GM23248 (cell line): ENCODE measurements around the gene CABCOCO1. TPM values are rescaled to one million over a fixed set of nuclear protein-coding genes. Genes with fewer than 3 reads are reported as not detected.

Experiments
- DNase-seq: peaks from one replicate; pipeline ENCODE4 v3.0.0-alpha.2; 2015
- H2AFZ ChIP-seq: fragments of 200-600 bp; sonication (generic); 2 replicates; pipeline ENCODE4 v1.6.1; 2016; ENCODE audit warnings: antibody characterized with exemption
- H3F3A ChIP-seq: fragments of 200-600 bp; sonication (generic); 2 replicates; pipeline ENCODE4 v1.6.1; 2016; ENCODE audit warnings: mild to moderate bottlenecking, antibody characterized with exemption, mixed run types; ENCODE audit not compliant: insufficient read depth
- H3K27ac ChIP-seq: fragments of 200-600 bp; sonication (generic); 2 replicates; pipeline ENCODE4 v1.5.1; 2016; ENCODE audit warnings: mild to moderate bottlenecking
- H3K27me3 ChIP-seq: fragments of 200-600 bp; sonication (generic); replicated peaks from 2 replicates; pipeline ENCODE4 v1.6.1; 2016; ENCODE audit warnings: mild to moderate bottlenecking; ENCODE audit not compliant: insufficient read depth
- H3K36me3 ChIP-seq: fragments of 200-600 bp; sonication (generic); 2 replicates; pipeline ENCODE4 v1.6.1; 2016; ENCODE audit warnings: low read depth, mild to moderate bottlenecking
- H3K4me1 ChIP-seq: fragments of 200-600 bp; sonication (generic); 2 replicates; pipeline ENCODE4 v1.6.1; 2016; ENCODE audit warnings: mild to moderate bottlenecking; ENCODE audit not compliant: insufficient read depth
- H3K4me2 ChIP-seq: fragments of 200-600 bp; sonication (generic); one replicate; pipeline ENCODE4 v1.6.1; 2016; ENCODE audit warnings: mild to moderate bottlenecking; ENCODE audit not compliant: unreplicated experiment
- H3K4me3 ChIP-seq: fragments of 200-600 bp; sonication (generic); 2 replicates; pipeline ENCODE4 v1.5.1; 2016; ENCODE audit warnings: mild to moderate bottlenecking
- H3K79me2 ChIP-seq: fragments of 200-600 bp; sonication (generic); 2 replicates; pipeline ENCODE4 v1.6.1; 2016; ENCODE audit warnings: mild to moderate bottlenecking; ENCODE audit not compliant: insufficient read depth
- H3K9ac ChIP-seq: fragments of 200-600 bp; sonication (generic); 2 replicates; pipeline ENCODE4 v1.6.1; 2016; ENCODE audit warnings: mild to moderate bottlenecking
- H3K9me2 ChIP-seq: fragments of 200-600 bp; sonication (generic); 2 replicates; pipeline ENCODE4 v1.6.1; 2016; ENCODE audit warnings: mixed run types, mild to moderate bottlenecking, moderate library complexity; ENCODE audit not compliant: insufficient read depth
- H3K9me3 ChIP-seq: fragments of 200-600 bp; sonication (generic); one replicate; pipeline ENCODE4 v1.6.1; 2017; ENCODE audit warnings: low read depth
- H4K20me1 ChIP-seq: fragments of 200-600 bp; sonication (generic); 2 replicates; pipeline ENCODE4 v1.6.0; 2016; ENCODE audit not compliant: insufficient read depth
- EZH2 ChIP-seq: fragments of 200-600 bp; sonication (generic); IDR thresholded peaks from 2 replicates; pipeline ENCODE4 v1.6.1; 2018; ENCODE audit warnings: antibody characterized with exemption, mild to moderate bottlenecking; ENCODE audit not compliant: insufficient read depth, poor library complexity, severe bottlenecking
- EZH2phosphoT487 ChIP-seq: fragments of 200-600 bp; sonication (generic); IDR thresholded peaks from 2 replicates; pipeline ENCODE4 v1.6.1; 2018; ENCODE audit warnings: antibody characterized with exemption, moderate library complexity, mild to moderate bottlenecking, low read depth; ENCODE audit not compliant: insufficient read depth
- WGBS, 2 experiments: methylation state at CpG; one replicate each; pipeline ENCODE4 v1.1.6; 2015 to 2017; ENCODE audit warnings: low lambda C conversion rate in 2 of 2, low coverage in 1 of 2; ENCODE audit errors: missing lambda C conversion rate in 2 of 2; 5-methylcytosine and 5-hydroxymethylcytosine counted together
- in situ Hi-C: fragments of 300-500 bp; cut with MboI; formaldehyde crosslinking; loops from 2 replicates; pipeline ENCODE4 v1.15.0; 2020
- polyA plus RNA-seq: library from polyadenylated mRNA; unstranded; fragments of >200 nt; fragmentation: Nextera tagmentation; extraction: Ambion mirVana; gene quantifications from 2 replicates; pipeline ENCODE4 v1.2.1, GENCODE V29; 2016
- total RNA-seq: library from RNA; depleted of rRNA; stranded (reverse); fragments of >200 nt; shearing (Covaris generic); gene quantifications from 2 replicates; pipeline ENCODE4 v1.2.3, GENCODE V29; 2014; rRNA removed

CABCOCO1 gene
- total RNA-seq (0.22 and 0.25 TPM in 2 replicates), polyA plus RNA-seq (1.1 and 1.2 TPM in 2 replicates)

GRCh38 chr10:61662794-61663259, at the start of gene CABCOCO1:
CABCOCO1 (plus strand) TSS chr10:61662929; CDS start chr10:61662973, 44 bp downstream.
- Histone ChIP-seq H4K20me1 (no peaks in the 10 kb centered on the region), H3K27ac (0 out of 2 replicates have a peak within 1 kb of the TSS, but pooled peaks have one; percentile 1), H3K4me2 (peak within 1 kb of the TSS; percentile 58), H3F3A (no peaks in the 10 kb centered on the region), H3K9me2 (no peaks in the 10 kb centered on the region), H3K79me2 (no peaks in the 10 kb centered on the region), H3K36me3 (no peaks in the 10 kb centered on the region), H3K4me1 (no peaks in the 10 kb centered on the region), H3K9ac (peak within 1 kb of the TSS; percentile 69), H2AFZ (peak within 1 kb of the TSS; percentile 89), H3K27me3 (no peaks in the 10 kb centered on the region), H3K4me3 (peak within 1 kb of the TSS; percentile 78), H3K9me3 (no peaks in the 10 kb centered on the region)
- TF ChIP-seq EZH2 (no peak), EZH2phosphoT487 (no peak)
- WGBS, 2 experiments, result 1% methylated on average over 39 to 48 of the region's 51 CpGs
- DNase-seq, result peak; percentile 80
- in situ Hi-C loops, result no loop called here

DNA sequence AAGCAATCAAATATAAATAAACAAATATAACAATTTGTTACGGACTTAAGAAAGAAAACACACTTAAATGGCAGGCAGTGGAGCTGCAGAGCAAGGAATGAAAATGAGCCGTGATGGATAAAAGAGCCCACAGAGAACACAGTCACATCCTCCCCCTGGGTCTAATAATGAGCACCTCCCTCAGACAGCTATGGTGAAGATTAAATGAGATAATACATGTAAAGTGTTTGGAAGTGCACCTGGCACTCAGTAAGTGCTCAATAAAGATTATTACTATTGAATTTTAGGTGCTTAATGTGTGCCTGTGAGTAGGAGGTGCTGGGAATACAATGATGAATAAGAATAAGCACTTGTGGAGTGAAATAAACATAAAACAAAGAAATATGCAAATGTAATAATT, 49.1 kb upstream of the CABCOCO1 start:
- no peaks in the 10 kb centered on the region for H3K27me3 ChIP-seq
- H3F3A ChIP-seq, result no peaks in the 10 kb centered on the region
- in situ Hi-C loops, result no loop called here
- TF ChIP-seq EZH2 (no peak), EZH2phosphoT487 (no peak)
- no peak overlapping the region for H2AFZ ChIP-seq
- no peaks in the 10 kb centered on the region for H3K9me3 ChIP-seq
- no peak overlapping the region for H3K4me2 ChIP-seq
- no peak overlapping the region for H3K4me3 ChIP-seq
- H3K9me2 ChIP-seq, result no peaks in the 10 kb centered on the region
- H3K9ac ChIP-seq, result no peak overlapping the region
- DNase-seq, result no peak
- H3K36me3 ChIP-seq, result no peaks in the 10 kb centered on the region
- H3K4me1 ChIP-seq, result 0 out of 2 replicates have a peak, but pooled peaks cover under 1% of the 10 kb centered on the region
- no peak overlapping the region for H3K27ac ChIP-seq
- H4K20me1 ChIP-seq, result no peaks in the 10 kb centered on the region
- 78 to 87% methylated on average over 2 of the region's 2 CpGs for WGBS, 2 experiments
- no peaks in the 10 kb centered on the region for H3K79me2 ChIP-seq

- H3K4me3 ChIP-seq, result no peak overlapping the region
- H3K27me3 ChIP-seq, result no peaks in the 10 kb centered on the region
- no peak overlapping the region for H3K4me2 ChIP-seq
- H3K79me2 ChIP-seq, result no peaks in the 10 kb centered on the region
- in situ Hi-C loops, result no loop called here
- H2AFZ ChIP-seq, result no peak overlapping the region
- no peaks in the 10 kb centered on the region for H3K4me1 ChIP-seq
- H3K36me3 ChIP-seq, result no peaks in the 10 kb centered on the region
- H3K9me3 ChIP-seq, result no peaks in the 10 kb centered on the region
- no peak for DNase-seq
- H3K9me2 ChIP-seq, result no peaks in the 10 kb centered on the region
- no peak overlapping the region for H3K9ac ChIP-seq
- WGBS, 2 experiments, result 66 to 68% methylated on average over 4 of the region's 4 CpGs
- no peaks in the 10 kb centered on the region for H4K20me1 ChIP-seq
- TF ChIP-seq EZH2 (no peak), EZH2phosphoT487 (no peak)
- no peaks in the 10 kb centered on the region for H3F3A ChIP-seq
- H3K27ac ChIP-seq, result no peak overlapping the region
Measured at GRCh38 chr10:61616611-61617010, 46.1 kb upstream of the CABCOCO1 start.

GRCh38 chr10:61617180-61617579, 45.5 kb upstream of the CABCOCO1 start:
- no peaks in the 10 kb centered on the region for H3K4me1 ChIP-seq
- no peak overlapping the region for H3K4me2 ChIP-seq
- no peaks in the 10 kb centered on the region for H3K9me3 ChIP-seq
- no peaks in the 10 kb centered on the region for H3K9me2 ChIP-seq
- H3K36me3 ChIP-seq, result no peaks in the 10 kb centered on the region
- H3K79me2 ChIP-seq, result no peaks in the 10 kb centered on the region
- H3K27me3 ChIP-seq, result no peaks in the 10 kb centered on the region
- in situ Hi-C loops, result no loop called here
- no peak for DNase-seq
- no peak overlapping the region for H3K27ac ChIP-seq
- no peak overlapping the region for H3K4me3 ChIP-seq
- H3F3A ChIP-seq, result no peaks in the 10 kb centered on the region
- H2AFZ ChIP-seq, result no peak overlapping the region
- H3K9ac ChIP-seq, result no peak overlapping the region
- H4K20me1 ChIP-seq, result no peaks in the 10 kb centered on the region
- TF ChIP-seq EZH2phosphoT487, result no peak
- TF ChIP-seq EZH2, result no peak

GRCh38 chr10:61617586-61617985, 45.1 kb upstream of the CABCOCO1 start:
- no peak overlapping the region for H3K27ac ChIP-seq
- TF ChIP-seq EZH2 (no peak), EZH2phosphoT487 (no peak)
- DNase-seq, result no peak
- 69 to 73% methylated on average over 5 of the region's 5 CpGs for WGBS, 2 experiments
- H3K4me1 ChIP-seq, result no peaks in the 10 kb centered on the region
- no peaks in the 10 kb centered on the region for H3K27me3 ChIP-seq
- H3K4me3 ChIP-seq, result no peak overlapping the region
- H3K9ac ChIP-seq, result no peak overlapping the region
- H2AFZ ChIP-seq, result no peak overlapping the region
- H3F3A ChIP-seq, result no peaks in the 10 kb centered on the region
- H3K4me2 ChIP-seq, result no peak overlapping the region
- in situ Hi-C loops, result no loop called here
- H3K36me3 ChIP-seq, result no peaks in the 10 kb centered on the region
- H4K20me1 ChIP-seq, result no peaks in the 10 kb centered on the region
- H3K9me2 ChIP-seq, result no peaks in the 10 kb centered on the region
- H3K9me3 ChIP-seq, result no peaks in the 10 kb centered on the region
- no peaks in the 10 kb centered on the region for H3K79me2 ChIP-seq
